MG63 (cell line): Measurements from ENCODE around the gene PPP1CB. TPM values are rescaled to one million over a fixed set of nuclear protein-coding genes. Genes with fewer than 3 reads are reported as not detected.

Experiments
- DNase-seq: peaks from one replicate; pipeline ENCODE4 v3.0.0-alpha.2; 2020
- H3K27me3 ChIP-seq: fragments of 250-450 bp; sonication (Bioruptor Pico); 2 replicates; pipeline ENCODE4 v1.5.1; 2020; ENCODE audit warnings: mild to moderate bottlenecking, moderate library complexity
- H3K36me3 ChIP-seq: fragments of 250-450 bp; sonication (Bioruptor Pico); 2 replicates; pipeline ENCODE4 v1.5.1; 2020; ENCODE audit warnings: mild to moderate bottlenecking, moderate library complexity
- H3K4me3 ChIP-seq: fragments of 250-450 bp; sonication (Bioruptor Pico); 2 replicates; pipeline ENCODE4 v1.5.1; 2020; ENCODE audit warnings: mild to moderate bottlenecking, moderate library complexity
- H3K9me3 ChIP-seq: fragments of 250-450 bp; sonication (Bioruptor Pico); 2 replicates; pipeline ENCODE4 v1.5.1; 2020; ENCODE audit warnings: mild to moderate bottlenecking, moderate library complexity
- total RNA-seq: library from RNA; depleted of rRNA; stranded (reverse); fragments of >200 nt; shearing (Covaris generic); gene quantifications from 2 replicates; pipeline ENCODE4 v1.2.3, GENCODE V29; 2014; ENCODE audit warnings: low replicate concordance; rRNA removed

Gene PPP1CB
- total RNA-seq, 1 experiment from 2014 or later = 108 TPM

DNA sequence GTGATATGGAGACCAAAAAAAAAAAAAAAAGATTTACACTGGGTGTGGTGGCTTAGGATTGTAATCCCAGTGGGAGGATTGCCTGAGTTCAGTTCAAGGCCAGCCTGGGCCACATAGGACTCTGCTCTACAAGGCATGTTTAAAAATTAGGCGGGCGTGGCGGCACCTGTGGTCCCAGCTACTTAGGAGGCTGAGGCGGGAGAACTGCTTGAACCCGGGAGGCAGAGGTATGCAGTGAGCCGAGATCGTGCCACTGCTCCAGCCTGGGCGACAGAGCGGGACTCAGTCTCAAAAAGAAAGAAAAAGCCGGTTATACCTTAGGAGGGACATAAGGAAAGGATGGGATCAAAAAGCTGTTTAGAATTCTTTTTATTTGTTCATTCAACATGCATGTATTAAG, 58.3 kb downstream of the PPP1CB start:
- Histone ChIP-seq H3K27me3 (no peaks in the 10 kb centered on the region), H3K4me3 (peak overlapping the region; percentile 47), H3K9me3 (no peaks in the 10 kb centered on the region), H3K36me3 (peaks cover 19% of the 10 kb centered on the region)
- no peak for DNase-seq

DNA sequence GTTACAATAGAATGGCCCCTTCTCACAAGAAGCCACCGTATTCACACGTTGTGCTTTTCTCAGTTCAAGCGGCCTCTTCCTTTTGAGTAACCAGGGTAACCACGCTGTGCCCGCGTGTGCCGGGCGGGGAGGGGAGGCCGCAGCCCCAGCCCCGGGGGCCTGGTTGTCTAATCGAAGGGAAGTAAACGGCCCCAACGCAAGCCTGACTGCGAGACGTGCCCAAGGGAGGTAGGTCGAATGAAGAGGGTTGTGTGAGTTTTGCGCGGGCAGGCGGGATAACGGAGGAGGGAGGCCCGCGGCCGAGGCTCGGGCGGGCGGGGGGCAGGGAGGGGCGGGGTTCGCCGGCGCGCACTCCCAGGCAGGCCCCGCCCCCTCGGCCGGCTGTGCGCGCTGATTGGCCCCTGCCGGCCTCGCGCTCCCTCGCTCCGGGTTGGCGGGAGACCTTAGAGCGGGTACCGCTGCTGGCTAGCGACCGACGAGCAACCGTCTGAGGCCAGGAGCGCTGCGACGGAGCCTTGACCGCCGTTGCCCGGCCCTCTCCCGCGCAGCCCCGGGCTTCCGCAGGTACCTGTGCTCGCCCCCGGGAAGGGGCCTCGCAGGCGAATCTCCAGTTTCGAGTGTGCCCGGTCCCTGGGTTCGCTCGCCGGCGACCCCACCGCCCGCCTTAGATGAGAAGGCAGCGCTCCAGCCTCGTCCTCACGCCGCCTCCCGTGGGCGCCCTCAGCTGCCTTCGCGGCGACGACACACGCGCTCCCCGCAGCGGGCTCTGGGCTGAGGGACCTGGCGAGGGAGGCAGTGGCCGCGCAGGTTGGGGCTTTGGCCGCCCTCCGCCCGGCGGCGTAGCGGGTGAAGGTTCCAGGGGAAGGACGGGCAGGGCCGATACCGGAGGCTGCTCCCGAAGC, 59.0 kb downstream of the PPP1CB start, which contains the start of gene SPDYA:
TSS of gene SPDYA (plus strand) at position 451 of the 902 bp plus-strand sequence. CDS start 5,181 bp downstream, outside the sequence.
- Histone ChIP-seq H3K27me3 (no peaks in the 10 kb centered on the region), H3K4me3 (peak within 1 kb of the TSS; percentile 47), H3K36me3 (peaks cover 16% of the 10 kb centered on the region), H3K9me3 (no peaks in the 10 kb centered on the region)
- DNase-seq = peak; percentile 64

DNA sequence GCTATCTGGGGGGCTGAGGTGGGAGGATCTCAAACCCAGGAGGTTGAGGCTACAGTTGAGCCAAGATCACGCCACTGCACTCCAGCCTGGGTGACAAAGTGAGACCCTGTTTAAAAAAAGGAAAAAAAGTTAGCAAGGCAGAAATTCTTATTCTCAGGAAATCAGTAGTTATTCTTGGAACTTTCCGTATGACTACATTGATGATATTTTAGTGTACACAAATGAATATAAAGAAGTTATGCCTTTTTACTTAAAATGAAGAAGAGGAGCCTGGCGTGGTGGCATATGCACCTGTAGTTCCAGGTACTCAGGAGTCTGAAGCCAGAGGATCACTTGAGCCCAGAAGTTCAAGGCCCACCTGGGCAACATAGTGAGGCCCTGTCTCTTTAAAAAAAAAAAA, 66.4 kb downstream of the PPP1CB start:
- Histone ChIP-seq H3K4me3 (no peak overlapping the region), H3K36me3 (no peaks in the 10 kb centered on the region), H3K9me3 (no peaks in the 10 kb centered on the region), H3K27me3 (no peaks in the 10 kb centered on the region)
- no peak for DNase-seq

DNA sequence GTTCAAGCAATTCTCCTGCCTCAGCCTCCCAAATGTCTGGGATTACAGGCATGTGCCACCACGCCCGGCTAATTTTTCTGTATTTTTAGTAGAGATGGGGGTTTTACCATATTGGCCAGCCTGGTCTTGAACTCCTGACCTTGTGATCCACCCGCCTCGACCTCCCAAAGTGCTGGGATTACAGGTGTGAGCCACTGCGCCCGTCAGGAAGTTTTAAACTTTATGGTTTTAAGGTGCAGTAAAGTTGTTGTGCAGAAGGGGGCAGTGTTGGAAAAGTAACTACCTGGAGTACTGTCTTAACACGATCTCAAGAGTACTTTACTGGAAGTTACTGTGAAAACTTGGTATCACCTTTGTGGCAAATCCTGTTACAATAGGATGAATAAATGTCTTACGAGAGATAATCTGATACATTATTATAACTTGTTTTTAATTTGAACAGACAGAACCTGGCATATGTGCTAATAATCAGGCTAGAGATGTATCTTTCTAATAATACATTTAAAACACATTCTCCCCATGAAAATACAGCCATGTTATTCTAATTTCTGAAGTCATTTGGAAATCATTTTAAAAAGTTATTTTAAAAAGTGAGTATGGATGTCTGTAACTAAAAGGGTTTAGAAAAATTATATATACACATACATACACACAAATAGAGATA, 69.8 kb downstream of the PPP1CB start:
- Histone ChIP-seq H3K36me3 (no peaks in the 10 kb centered on the region), H3K4me3 (no peak overlapping the region), H3K27me3 (no peaks in the 10 kb centered on the region), H3K9me3 (no peaks in the 10 kb centered on the region)
- DNase-seq = peak; percentile 4

DNA sequence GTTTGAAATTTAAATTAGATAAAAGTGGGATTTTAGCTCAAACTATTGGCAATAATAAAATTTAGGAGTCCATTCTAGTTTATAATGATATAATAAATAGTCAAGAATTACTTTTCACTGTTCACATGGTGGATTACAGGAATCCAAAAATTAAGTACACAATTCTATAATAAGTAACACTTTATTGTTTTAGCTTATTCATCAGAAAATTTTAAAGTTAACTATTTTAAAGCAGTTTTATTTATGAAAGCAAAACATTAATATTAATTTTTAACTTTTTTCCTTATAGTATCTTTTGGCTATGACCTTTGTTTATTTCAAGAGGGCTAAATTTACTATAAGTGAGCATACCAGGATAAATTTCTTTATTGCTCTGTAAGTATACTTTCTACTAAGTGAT, 70.4 kb downstream of the PPP1CB start:
- H3K9me3 ChIP-seq = no peaks in the 10 kb centered on the region
- no peak overlapping the region for H3K4me3 ChIP-seq
- DNase-seq = no peak
- H3K27me3 ChIP-seq = no peaks in the 10 kb centered on the region
- no peaks in the 10 kb centered on the region for H3K36me3 ChIP-seq

DNA sequence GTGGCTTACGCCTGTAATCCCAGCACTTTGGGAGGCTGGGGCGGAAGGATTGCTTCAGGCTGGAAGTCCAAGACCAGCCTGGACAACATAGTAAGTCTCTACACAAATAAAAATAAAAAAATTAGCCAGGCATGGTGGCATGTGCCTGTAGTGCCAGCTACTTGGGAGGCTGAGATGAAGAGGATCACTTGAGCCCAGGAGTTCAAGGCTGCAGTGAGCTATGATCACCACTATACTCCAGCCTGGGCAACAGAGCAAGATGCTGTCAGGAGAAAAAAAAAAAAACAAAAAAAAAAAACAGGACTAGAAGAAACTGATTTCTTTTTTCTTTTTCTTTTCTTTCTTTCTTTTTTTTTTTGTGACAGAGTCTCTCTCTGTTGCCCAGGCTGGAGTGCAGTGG, 72.6 kb downstream of the PPP1CB start:
- Histone ChIP-seq H3K36me3 (no peaks in the 10 kb centered on the region), H3K9me3 (no peaks in the 10 kb centered on the region), H3K27me3 (no peaks in the 10 kb centered on the region), H3K4me3 (no peak overlapping the region)
- DNase-seq = no peak

DNA sequence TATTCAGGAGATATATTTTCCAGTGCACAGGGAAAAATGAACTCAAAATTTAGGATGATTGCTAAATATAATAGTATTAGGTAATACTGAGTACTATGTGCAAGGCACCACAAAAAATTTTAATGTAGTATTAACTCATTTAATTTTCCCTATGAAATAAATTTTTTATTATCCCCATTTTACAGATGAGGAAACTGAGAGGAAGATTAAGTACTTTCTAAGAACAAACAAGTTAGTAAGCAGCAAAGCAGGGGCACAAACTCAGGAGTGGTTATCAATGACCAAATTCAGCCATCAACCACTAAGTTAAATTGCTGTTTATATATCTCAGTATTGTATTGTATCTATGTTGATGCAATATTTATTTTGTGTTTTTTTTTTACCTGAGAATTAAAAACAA, 73.2 kb downstream of the PPP1CB start:
- no peaks in the 10 kb centered on the region for H3K36me3 ChIP-seq
- no peaks in the 10 kb centered on the region for H3K9me3 ChIP-seq
- no peak overlapping the region for H3K4me3 ChIP-seq
- DNase-seq = no peak
- H3K27me3 ChIP-seq = no peaks in the 10 kb centered on the region

DNA sequence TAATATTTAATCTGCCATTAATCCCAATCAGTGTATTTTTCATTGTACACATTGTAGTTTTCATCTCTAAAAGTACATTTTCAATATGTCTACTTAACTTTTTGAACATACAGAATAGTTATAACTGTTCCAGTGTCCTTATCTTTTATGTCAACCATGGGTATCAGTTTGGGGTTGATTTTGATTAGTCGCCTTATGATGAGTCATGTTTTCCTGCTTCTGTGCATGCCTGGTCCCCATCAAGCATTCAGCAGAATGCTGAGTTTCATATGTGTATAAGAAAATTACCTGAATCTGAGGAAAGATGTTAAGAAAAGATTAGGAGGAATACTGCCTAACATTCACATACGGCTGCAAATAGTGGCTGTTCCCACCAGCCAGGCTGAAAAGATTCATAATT, 76.8 kb downstream of the PPP1CB start:
- Histone ChIP-seq H3K36me3 (no peaks in the 10 kb centered on the region), H3K4me3 (no peak overlapping the region), H3K27me3 (0 out of 2 replicates have a peak, but pooled peaks cover 2% of the 10 kb centered on the region), H3K9me3 (no peaks in the 10 kb centered on the region)
- DNase-seq = no peak

DNA sequence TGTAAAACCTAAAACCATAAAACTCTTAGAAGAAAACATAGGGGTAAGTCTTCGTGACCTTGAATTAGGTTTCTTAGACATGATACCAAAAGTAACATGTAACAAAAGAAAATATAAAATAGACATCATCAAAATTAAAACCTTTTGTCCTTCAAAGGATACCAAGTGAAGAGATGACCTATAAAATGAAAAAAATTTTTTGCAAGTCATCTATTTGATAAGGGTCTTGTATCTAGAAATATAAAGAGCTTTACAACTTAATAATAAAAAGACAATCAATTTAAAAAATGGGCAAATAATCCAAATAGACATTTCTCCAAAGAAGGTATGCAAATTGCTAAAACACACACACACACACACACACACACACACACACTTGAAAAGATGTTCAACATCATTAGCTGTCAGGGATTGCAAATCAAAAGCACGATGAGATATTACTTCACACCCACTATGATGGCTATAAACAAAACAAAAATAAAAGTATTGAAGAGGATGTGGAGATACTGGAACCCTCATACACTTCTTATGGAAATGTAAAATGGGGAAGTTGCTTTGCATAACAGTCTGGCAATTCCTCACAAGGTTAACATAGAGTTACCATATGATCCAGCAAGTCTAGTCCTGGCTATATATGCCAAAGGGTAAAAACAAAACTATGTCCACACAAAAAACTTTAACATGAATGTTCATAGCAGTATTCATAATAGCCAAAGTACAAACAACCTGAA, 82.3 kb downstream of the PPP1CB start:
- no peak for DNase-seq
- H3K36me3 ChIP-seq = no peaks in the 10 kb centered on the region
- 0 out of 2 replicates have a peak, but pooled peaks cover 2% of the 10 kb centered on the region for H3K27me3 ChIP-seq
- no peak overlapping the region for H3K4me3 ChIP-seq
- no peaks in the 10 kb centered on the region for H3K9me3 ChIP-seq

DNA sequence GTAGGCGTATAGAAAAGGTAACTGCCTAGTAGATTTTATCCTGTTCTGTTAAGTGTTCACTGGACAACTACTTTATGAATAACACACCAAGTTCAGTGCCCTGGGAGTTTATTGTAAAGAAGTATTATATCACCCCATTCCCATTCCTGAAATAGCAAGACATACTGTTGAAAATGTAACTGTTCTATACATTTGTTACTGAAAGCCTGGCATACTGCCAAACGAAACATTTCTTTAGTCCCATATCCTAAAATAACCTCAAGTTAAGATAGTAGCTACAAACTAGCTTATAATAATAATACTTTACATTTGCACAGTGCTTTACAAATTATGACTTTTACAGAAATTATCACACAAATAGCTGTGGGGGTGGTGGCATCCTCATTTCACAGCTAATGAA, 84.2 kb downstream of the PPP1CB start:
- no peak for DNase-seq
- 0 out of 2 replicates have a peak, but pooled peaks cover 2% of the 10 kb centered on the region for H3K27me3 ChIP-seq
- no peak overlapping the region for H3K4me3 ChIP-seq
- H3K9me3 ChIP-seq = no peaks in the 10 kb centered on the region
- H3K36me3 ChIP-seq = no peaks in the 10 kb centered on the region

DNA sequence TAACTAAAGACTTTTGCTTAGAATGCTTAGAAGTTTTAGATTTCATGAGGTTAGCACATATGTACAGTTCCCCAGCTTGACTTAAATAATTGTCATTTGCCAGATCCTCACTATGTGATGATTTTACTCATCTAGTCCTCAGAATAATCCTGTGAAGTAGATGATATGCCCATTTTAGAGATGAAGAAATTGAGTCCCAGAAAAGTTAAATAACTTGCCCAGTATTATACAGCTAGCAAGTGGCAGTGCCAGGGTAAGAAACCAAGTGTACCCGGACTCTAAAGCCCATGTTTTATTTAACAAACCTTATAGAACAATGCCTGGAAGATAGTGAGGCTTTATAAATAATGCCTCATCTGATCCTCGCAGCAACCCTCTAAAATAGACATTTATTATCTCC, 87.3 kb downstream of the PPP1CB start:
- no peaks in the 10 kb centered on the region for H3K9me3 ChIP-seq
- DNase-seq = no peak
- no peak overlapping the region for H3K4me3 ChIP-seq
- no peaks in the 10 kb centered on the region for H3K27me3 ChIP-seq
- H3K36me3 ChIP-seq = no peaks in the 10 kb centered on the region

DNA sequence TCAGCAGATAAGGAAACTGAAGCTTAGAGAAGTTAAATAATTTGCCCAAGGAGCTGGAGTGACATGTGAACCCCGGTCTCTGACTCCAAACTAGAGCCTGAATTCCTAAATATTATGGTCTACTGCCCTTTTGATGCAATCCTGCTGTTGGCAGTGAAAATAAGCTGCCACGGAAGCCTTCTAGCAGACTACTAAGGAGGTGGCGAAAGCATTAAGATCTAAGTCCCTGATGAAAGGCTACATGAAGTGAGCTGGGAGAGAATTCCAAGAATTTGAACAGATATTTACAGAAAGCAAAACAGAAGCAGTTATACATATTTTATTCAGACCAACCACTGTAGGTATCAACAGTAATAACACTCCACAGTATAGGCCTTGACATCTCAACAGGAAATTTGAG, 90.4 kb downstream of the PPP1CB start:
- Histone ChIP-seq H3K27me3 (no peaks in the 10 kb centered on the region), H3K36me3 (no peaks in the 10 kb centered on the region), H3K9me3 (no peaks in the 10 kb centered on the region), H3K4me3 (no peak overlapping the region)
- no peak for DNase-seq

Other genes with a start within 250 kb of the PPP1CB start
- not detected in 2 replicates for gene SPDYA, start 59.0 kb downstream of the PPP1CB start, total RNA-seq
- 10.1 and 14.8 TPM in 2 replicates for gene TRMT61B, start 118.5 kb downstream of the PPP1CB start, total RNA-seq
- gene WDR43, start 142.8 kb downstream of the PPP1CB start, total RNA-seq = 114 and 141 TPM in 2 replicates
- gene TOGARAM2, start 229.5 kb downstream of the PPP1CB start, total RNA-seq = 1.0 and 3.7 TPM in 2 replicates